Colonic mucosa (tissue), 4 donors: Measurements from ENCODE around the gene FPR3. TPM values are rescaled to one million over a fixed set of nuclear protein-coding genes. Genes with fewer than 3 reads are reported as not detected.

ENCODE experiments used
- DNase-seq: peaks from one replicate; pipeline ENCODE4 v3.0.0-alpha.2; 2020
- H3K27ac ChIP-seq: fragments of 200-600 bp; one replicate; pipeline ENCODE4 v1.8.0; 2021
- H3K27me3 ChIP-seq: fragments of 200-600 bp; one replicate; pipeline ENCODE4 v1.8.0; 2021
- H3K36me3 ChIP-seq: fragments of 200-600 bp; one replicate; pipeline ENCODE4 v1.8.0; 2021
- H3K4me1 ChIP-seq: fragments of 200-600 bp; one replicate; pipeline ENCODE4 v1.8.0; 2021; ENCODE audit warnings: mild to moderate bottlenecking
- H3K4me3 ChIP-seq: fragments of 200-600 bp; one replicate; pipeline ENCODE4 v1.8.0; 2021
- H3K9ac ChIP-seq, 2 donors: one replicate each; pipeline ENCODE4 v1.7.0; 2013; ENCODE audit warnings: control low read depth in 2 of 2, low read depth in 2 of 2, low read length in 2 of 2
- H3K9me3 ChIP-seq: fragments of 200-600 bp; one replicate; pipeline ENCODE4 v1.8.0; 2021
- CTCF ChIP-seq: fragments of 200-600 bp; IDR thresholded peaks from one replicate; pipeline ENCODE4 v1.8.0; 2022; ENCODE audit warnings: antibody characterized with exemption, mild to moderate bottlenecking
- intact Hi-C: fragments of 100-400 bp; cut with DNase I; formaldehyde crosslinking; loops from one replicate; pipeline ENCODE4 v1.14.1; 2022
- total RNA-seq, 2 donors: library from RNA; stranded (reverse); fragmentation: NEBNext Ultra II Directional in 1 of 2; extraction: Animal tissue kit (Norgen Biotek cat#: 25700) in 1 of 2; gene quantifications; one replicate each; pipeline ENCODE4 v1.2.1, GENCODE V29; 2021
- donor health status: healthy.
- donor health status: DM: no; HTN: no; CAD: no.
- donor health status: DM: no; HTN: no; CAD: no.

The FPR3 gene
- total RNA-seq = 1 to 10 TPM; 1.3 to 7.1 TPM

GRCh38 chr19:51794885-51795490, at the start of gene FPR3:
Gene FPR3, plus strand, starts transcription at chr19:51795157. Its CDS starts 28,592 bp downstream, at chr19:51823749.
- DNase-seq = no peak
- H3K27me3 ChIP-seq = no peaks in the 10 kb centered on the region

GRCh38 chr19:51746731-51747130, 48.2 kb upstream of the FPR3 start:
- no peak overlapping the region for H3K9ac ChIP-seq
- DNase-seq = no peak
- no peak overlapping the region for H3K4me3 ChIP-seq
- intact Hi-C loops = no loop called here
- no peak overlapping the region for H3K27ac ChIP-seq
- H3K36me3 ChIP-seq = no peaks in the 10 kb centered on the region
- no peaks in the 10 kb centered on the region for H3K9me3 ChIP-seq
- no peaks in the 10 kb centered on the region for H3K27me3 ChIP-seq
- no peak for TF ChIP-seq CTCF
- H3K4me1 ChIP-seq = no peaks in the 10 kb centered on the region

More at GRCh38 chr19:51794885-51795490, at the start of gene FPR3:
- peak within 1 kb of the TSS; percentile 16 for H3K27ac ChIP-seq
- H3K9me3 ChIP-seq = no peaks in the 10 kb centered on the region
- intact Hi-C loops = no loop called here
- no peaks in the 10 kb centered on the region for H3K36me3 ChIP-seq
- H3K9ac ChIP-seq = no peak within 1 kb of the TSS
- H3K4me1 ChIP-seq = no peaks in the 10 kb centered on the region
- no peak within 1 kb of the TSS for H3K4me3 ChIP-seq
- TF ChIP-seq CTCF = no peak

- Histone ChIP-seq H3K9ac (no peak overlapping the region), H3K4me3 (no peak overlapping the region), H3K27ac (no peak overlapping the region), H3K4me1 (no peaks in the 10 kb centered on the region), H3K36me3 (no peaks in the 10 kb centered on the region), H3K9me3 (no peaks in the 10 kb centered on the region), H3K27me3 (no peaks in the 10 kb centered on the region)
- DNase-seq = no peak
- intact Hi-C loops = no loop called here
- no peak for TF ChIP-seq CTCF
Measured at GRCh38 chr19:51749979-51750378, 45.0 kb upstream of the FPR3 start.

GRCh38 chr19:51750400-51751094, 44.4 kb upstream of the FPR3 start:
- Histone ChIP-seq H3K27ac (no peak overlapping the region), H3K4me3 (no peak overlapping the region)
- intact Hi-C loops = no loop called here

GRCh38 chr19:51751655-51752054, 43.3 kb upstream of the FPR3 start, which contains the start of gene FPR1:
Gene FPR1, minus strand, starts transcription at chr19:51751878. Its CDS starts 4,884 bp downstream, at chr19:51746994.
- no peak for TF ChIP-seq CTCF
- H3K4me3 ChIP-seq = no peak within 1 kb of the TSS
- intact Hi-C loops = no loop called here
- H3K9me3 ChIP-seq = no peaks in the 10 kb centered on the region
- no peaks in the 10 kb centered on the region for H3K36me3 ChIP-seq
- no peaks in the 10 kb centered on the region for H3K27me3 ChIP-seq
- H3K4me1 ChIP-seq = no peaks in the 10 kb centered on the region
- H3K27ac ChIP-seq = no peak within 1 kb of the TSS
- no peak within 1 kb of the TSS for H3K9ac ChIP-seq
- no peak for DNase-seq

More at GRCh38 chr19:51750400-51751094, 44.4 kb upstream of the FPR3 start:
- no peak for TF ChIP-seq CTCF
- Histone ChIP-seq H3K9me3 (no peaks in the 10 kb centered on the region), H3K36me3 (no peaks in the 10 kb centered on the region), H3K27me3 (no peaks in the 10 kb centered on the region), H3K4me1 (no peaks in the 10 kb centered on the region), H3K9ac (no peak overlapping the region)
- DNase-seq = no peak
